Measurements from ENCODE around the gene PRSS37.

Gene PRSS37

DNA sequence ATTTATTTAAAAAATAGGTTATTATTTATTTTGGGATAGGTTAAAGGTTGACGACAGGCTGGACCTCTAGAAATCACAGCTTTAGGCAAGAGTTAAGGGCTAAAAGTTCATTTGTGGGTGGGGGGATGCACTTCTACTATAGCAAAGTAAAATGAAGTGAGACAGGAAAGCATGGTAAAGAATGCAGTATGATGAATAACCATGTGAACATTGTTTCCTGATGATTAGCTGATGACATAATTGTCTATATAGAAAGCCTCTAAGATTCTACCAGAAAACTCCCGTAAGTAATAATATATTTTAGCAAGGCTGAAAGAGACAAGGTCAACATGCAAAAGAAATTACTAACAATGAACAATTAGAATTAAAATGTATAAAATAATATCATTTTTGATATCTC is 25.7 kb upstream of the PRSS37 start:
- H3K27me3 ChIP-seq (ENCODE audit: insufficient read depth, low read length, poor library complexity, severe bottlenecking): no peaks in the 10 kb centered on the region

DNA sequence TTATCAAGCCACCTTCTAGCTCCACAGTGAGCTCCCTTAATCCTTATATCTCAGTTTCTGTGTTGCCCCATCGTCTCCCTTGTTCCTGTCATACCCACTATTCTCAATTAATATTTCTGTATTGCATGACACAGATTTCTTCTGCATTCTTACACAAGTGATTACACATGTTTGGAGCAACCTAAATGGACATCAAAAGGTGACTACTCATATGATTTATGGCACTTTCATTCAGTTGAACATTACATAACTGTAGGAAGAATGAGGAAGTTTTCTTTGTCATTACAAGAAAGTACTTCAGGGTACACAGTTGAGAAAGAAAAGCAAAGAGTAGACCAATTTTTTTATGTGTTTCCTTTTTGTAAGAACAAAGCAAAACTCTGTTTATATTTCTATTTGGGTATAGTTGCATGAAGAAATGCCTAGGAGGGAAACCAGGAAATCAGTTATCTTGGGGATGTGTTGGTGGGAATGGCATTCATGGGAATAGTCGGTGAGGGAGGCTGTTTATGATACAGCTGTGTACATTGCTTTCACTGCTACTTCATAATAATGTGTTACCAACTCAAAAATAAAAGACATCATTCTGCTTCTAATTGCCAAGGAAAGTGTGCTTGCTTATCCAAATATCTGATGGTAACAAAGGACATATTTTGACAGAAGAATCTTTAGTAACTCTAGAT is 23.6 kb upstream of the PRSS37 start:
- H3K4me3 ChIP-seq (ENCODE audit: low read length, poor library complexity, severe bottlenecking): no peak overlapping the region
- TF ChIP-seq EZH2phosphoT487 (IDR thresholded peaks at IDR 0.05; ENCODE audit: borderline replicate concordance): no peak
- TF ChIP-seq, protein P1, sequence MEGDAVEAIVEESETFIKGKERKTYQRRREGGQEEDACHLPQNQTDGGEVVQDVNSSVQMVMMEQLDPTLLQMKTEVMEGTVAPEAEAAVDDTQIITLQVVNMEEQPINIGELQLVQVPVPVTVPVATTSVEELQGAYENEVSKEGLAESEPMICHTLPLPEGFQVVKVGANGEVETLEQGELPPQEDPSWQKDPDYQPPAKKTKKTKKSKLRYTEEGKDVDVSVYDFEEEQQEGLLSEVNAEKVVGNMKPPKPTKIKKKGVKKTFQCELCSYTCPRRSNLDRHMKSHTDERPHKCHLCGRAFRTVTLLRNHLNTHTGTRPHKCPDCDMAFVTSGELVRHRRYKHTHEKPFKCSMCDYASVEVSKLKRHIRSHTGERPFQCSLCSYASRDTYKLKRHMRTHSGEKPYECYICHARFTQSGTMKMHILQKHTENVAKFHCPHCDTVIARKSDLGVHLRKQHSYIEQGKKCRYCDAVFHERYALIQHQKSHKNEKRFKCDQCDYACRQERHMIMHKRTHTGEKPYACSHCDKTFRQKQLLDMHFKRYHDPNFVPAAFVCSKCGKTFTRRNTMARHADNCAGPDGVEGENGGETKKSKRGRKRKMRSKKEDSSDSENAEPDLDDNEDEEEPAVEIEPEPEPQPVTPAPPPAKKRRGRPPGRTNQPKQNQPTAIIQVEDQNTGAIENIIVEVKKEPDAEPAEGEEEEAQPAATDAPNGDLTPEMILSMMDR (conservative IDR thresholded peaks at IDR 0.05; ENCODE audit: low read length): no peak
- H3K4me2 ChIP-seq (ENCODE audit: low read depth, low read length, poor library complexity, severe bottlenecking): no peak overlapping the region
- H3K9me3 ChIP-seq (ENCODE audit: insufficient read depth, low read depth, low read length): no peaks in the 10 kb centered on the region
- no peaks in the 10 kb centered on the region for H4K20me1 ChIP-seq (ENCODE audit: insufficient read depth, low read length, poor library complexity, severe bottlenecking)
- no peak overlapping the region for H2AFZ ChIP-seq (ENCODE audit: low read length)
- H3K27me3 ChIP-seq (ENCODE audit: insufficient read depth, low read length, poor library complexity, severe bottlenecking): no peaks in the 10 kb centered on the region
- H3K9ac ChIP-seq (ENCODE audit: low read depth, low read length, poor library complexity, severe bottlenecking): no peak overlapping the region
- H3K36me3 ChIP-seq (ENCODE audit: insufficient read depth, low read length): no peaks in the 10 kb centered on the region
- no peaks in the 10 kb centered on the region for H3F3A ChIP-seq (ENCODE audit: low read depth)
- no peaks in the 10 kb centered on the region for H3K4me1 ChIP-seq (ENCODE audit: insufficient read depth, low read length, poor library complexity, severe bottlenecking)
- H3K9me2 ChIP-seq (replicated peaks; ENCODE audit: low read depth, low read length): no peaks in the 10 kb centered on the region
- H3K79me2 ChIP-seq (ENCODE audit: insufficient read depth, low read length): no peaks in the 10 kb centered on the region

More for the DNA sequence above, 25.7 kb upstream of the PRSS37 start:
- H3K36me3 ChIP-seq (ENCODE audit: insufficient read depth, low read length): no peaks in the 10 kb centered on the region
- no peaks in the 10 kb centered on the region for H3K79me2 ChIP-seq (ENCODE audit: insufficient read depth, low read length)
- no peaks in the 10 kb centered on the region for H3K9me3 ChIP-seq (ENCODE audit: insufficient read depth, low read depth, low read length)
- no peaks in the 10 kb centered on the region for H3K9me2 ChIP-seq (replicated peaks; ENCODE audit: low read depth, low read length)
- no peaks in the 10 kb centered on the region for H3F3A ChIP-seq (ENCODE audit: low read depth)
- no peak overlapping the region for H3K4me2 ChIP-seq (ENCODE audit: low read depth, low read length, poor library complexity, severe bottlenecking)
- H3K4me1 ChIP-seq (ENCODE audit: insufficient read depth, low read length, poor library complexity, severe bottlenecking): no peaks in the 10 kb centered on the region
- H4K20me1 ChIP-seq (ENCODE audit: insufficient read depth, low read length, poor library complexity, severe bottlenecking): no peaks in the 10 kb centered on the region
- no peak overlapping the region for H3K9ac ChIP-seq (ENCODE audit: low read depth, low read length, poor library complexity, severe bottlenecking)
- no peak overlapping the region for H3K4me3 ChIP-seq (ENCODE audit: low read length, poor library complexity, severe bottlenecking)
- TF ChIP-seq, protein P1 (conservative IDR thresholded peaks at IDR 0.05; ENCODE audit: low read length): no peak
- TF ChIP-seq EZH2phosphoT487 (IDR thresholded peaks at IDR 0.05; ENCODE audit: borderline replicate concordance): no peak
- H2AFZ ChIP-seq (ENCODE audit: low read length): no peak overlapping the region

DNA sequence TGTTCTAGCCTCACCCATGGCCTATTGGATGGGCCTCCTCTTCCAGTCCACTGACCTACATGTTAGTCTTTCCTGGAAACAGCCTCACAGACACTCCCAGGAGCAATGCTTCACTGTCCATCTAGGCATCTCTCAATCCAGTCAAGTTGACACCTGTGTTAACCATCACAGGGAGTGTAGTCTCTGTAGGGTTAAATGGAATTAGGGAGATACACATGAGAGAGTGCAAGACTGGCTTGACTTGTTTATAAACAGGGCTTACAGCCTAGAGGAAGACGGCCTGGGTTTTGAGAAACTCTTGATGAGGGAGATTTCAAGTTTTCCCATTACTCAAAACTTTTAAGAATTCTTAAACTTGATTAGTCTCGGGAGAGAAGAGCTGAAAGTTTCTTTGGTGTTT is 18.9 kb upstream of the PRSS37 start:
- Histone ChIP-seq H3F3A (ENCODE audit: low read depth) (no peaks in the 10 kb centered on the region), H3K9me3 (ENCODE audit: insufficient read depth, low read depth, low read length) (peaks cover 8% of the 10 kb centered on the region; the same call in 1 of the 2 replicates), H3K79me2 (ENCODE audit: insufficient read depth, low read length) (no peaks in the 10 kb centered on the region), H3K4me1 (ENCODE audit: insufficient read depth, low read length, poor library complexity, severe bottlenecking) (no peaks in the 10 kb centered on the region), H3K9ac (ENCODE audit: low read depth, low read length, poor library complexity, severe bottlenecking) (no peak overlapping the region), H3K4me2 (ENCODE audit: low read depth, low read length, poor library complexity, severe bottlenecking) (no peak overlapping the region), H4K20me1 (ENCODE audit: insufficient read depth, low read length, poor library complexity, severe bottlenecking) (no peaks in the 10 kb centered on the region), H3K36me3 (ENCODE audit: insufficient read depth, low read length) (no peaks in the 10 kb centered on the region), H2AFZ (ENCODE audit: low read length) (no peak overlapping the region), H3K27me3 (ENCODE audit: insufficient read depth, low read length, poor library complexity, severe bottlenecking) (no peaks in the 10 kb centered on the region), H3K4me3 (ENCODE audit: low read length, poor library complexity, severe bottlenecking) (no peak overlapping the region), H3K9me2 (replicated peaks; ENCODE audit: low read depth, low read length) (no peaks in the 10 kb centered on the region)
- TF ChIP-seq, protein P1 (conservative IDR thresholded peaks at IDR 0.05; ENCODE audit: low read length): no peak
- TF ChIP-seq EZH2phosphoT487 (IDR thresholded peaks at IDR 0.05; ENCODE audit: borderline replicate concordance): no peak
